DOHH2 (cell line): ENCODE data around the gene PHC3.
"Not testable (repeated sequence)": the region's sequence is repeated elsewhere in the genome, so short reads cannot be mapped to it uniquely, and the experiment has no call there.

Source experiments
- H3F3A ChIP-seq: fragments of 200-600 bp; sonication (generic), shearing (Covaris generic); 2 replicates; pipeline ENCODE4 v1.6.0; 2016; ENCODE audit warnings: antibody characterized with exemption, mild to moderate bottlenecking; ENCODE audit not compliant: control insufficient read depth, insufficient read depth
- H3K27ac ChIP-seq: fragments of 200-600 bp; sonication (generic); 2 replicates; pipeline ENCODE4 v1.5.1; 2014; ENCODE audit warnings: low read depth, mild to moderate bottlenecking, low read length, moderate library complexity
- H3K27me3 ChIP-seq: fragments of 200-600 bp; sonication (generic); 2 replicates; pipeline ENCODE4 v1.6.1; 2014; ENCODE audit warnings: mild to moderate bottlenecking, low read length, mixed read lengths; ENCODE audit not compliant: control insufficient read depth
- H3K36me3 ChIP-seq: fragments of 200-600 bp; sonication (generic); 2 replicates; pipeline ENCODE4 v1.6.1; 2014; ENCODE audit warnings: mild to moderate bottlenecking, low read length, moderate library complexity, mixed read lengths; ENCODE audit not compliant: control insufficient read depth
- H3K4me1 ChIP-seq: fragments of 200-600 bp; sonication (generic); 2 replicates; pipeline ENCODE4 v1.6.1; 2014; ENCODE audit warnings: mild to moderate bottlenecking, low read length, mixed read lengths; ENCODE audit not compliant: control insufficient read depth
- H3K4me2 ChIP-seq: fragments of 200-600 bp; sonication (generic); 2 replicates; pipeline ENCODE4 v1.6.0; 2014; ENCODE audit warnings: mild to moderate bottlenecking, low read length, moderate library complexity
- H3K4me3 ChIP-seq: fragments of 200-600 bp; sonication (generic); 2 replicates; pipeline ENCODE4 v1.5.1; 2014; ENCODE audit warnings: mild to moderate bottlenecking, low read length, mixed read lengths
- H3K79me2 ChIP-seq: fragments of 200-600 bp; sonication (generic); 2 replicates; pipeline ENCODE4 v1.6.1; 2014; ENCODE audit warnings: mild to moderate bottlenecking, low read length, mixed read lengths; ENCODE audit not compliant: control insufficient read depth
- H3K9me2 ChIP-seq: fragments of 200-600 bp; sonication (generic); replicated peaks from 2 replicates; pipeline ENCODE4 v1.6.1; 2014; ENCODE audit warnings: mild to moderate bottlenecking, low read length, mixed read lengths; ENCODE audit not compliant: control insufficient read depth
- H3K9me3 ChIP-seq: fragments of 200-600 bp; sonication (generic); 2 replicates; pipeline ENCODE4 v1.6.1; 2014; ENCODE audit warnings: antibody characterized with exemption, low read length, mixed read lengths; ENCODE audit not compliant: control insufficient read depth, insufficient read depth
- H4K20me1 ChIP-seq: fragments of 200-600 bp; sonication (generic); 2 replicates; pipeline ENCODE4 v1.6.0; 2014; ENCODE audit warnings: low read depth, mild to moderate bottlenecking, antibody characterized with exemption, low read length, moderate library complexity; ENCODE audit not compliant: control insufficient read depth, insufficient read depth
- CTCF ChIP-seq: fragments of 200-600 bp; sonication (generic); IDR thresholded peaks from one replicate; pipeline ENCODE4 v1.5.1; 2014; ENCODE audit warnings: antibody characterized with exemption, mild to moderate bottlenecking, low read depth, low read length; ENCODE audit not compliant: poor library complexity, severe bottlenecking
- EZH2phosphoT487 ChIP-seq: fragments of 200-600 bp; sonication (generic); IDR thresholded peaks from 2 replicates; pipeline ENCODE4 v1.6.1; 2017; ENCODE audit warnings: borderline replicate concordance, mild to moderate bottlenecking, antibody characterized with exemption, low read length, moderate library complexity, mixed read lengths

Gene PHC3

GRCh38 chr3:170220871-170221270, 39.3 kb upstream of the PHC3 start:
- Histone ChIP-seq H3K36me3 (no peaks in the 10 kb centered on the region), H3K9me2 (no peaks in the 10 kb centered on the region), H4K20me1 (no peaks in the 10 kb centered on the region), H3K79me2 (peaks cover 30% of the 10 kb centered on the region), H3K9me3 (0 out of 2 replicates have a peak, but pooled peaks cover 3% of the 10 kb centered on the region), H3F3A (no peaks in the 10 kb centered on the region), H3K27ac (no peak overlapping the region), H3K27me3 (no peaks in the 10 kb centered on the region), H3K4me3 (no peak overlapping the region), H3K4me1 (peaks cover 11% of the 10 kb centered on the region), H3K4me2 (no peak overlapping the region)
- no peak for TF ChIP-seq CTCF
- TF ChIP-seq EZH2phosphoT487 = no peak

- Histone ChIP-seq H3K27ac (no peak overlapping the region), H3K36me3 (no peaks in the 10 kb centered on the region), H3K4me1 (peaks cover 11% of the 10 kb centered on the region), H3F3A (no peaks in the 10 kb centered on the region), H3K4me3 (no peak overlapping the region), H3K27me3 (no peaks in the 10 kb centered on the region), H3K79me2 (peaks cover 23% of the 10 kb centered on the region), H4K20me1 (no peaks in the 10 kb centered on the region), H3K9me3 (0 out of 2 replicates have a peak, but pooled peaks cover 3% of the 10 kb centered on the region), H3K4me2 (no peak overlapping the region), H3K9me2 (no peaks in the 10 kb centered on the region)
- no peak for TF ChIP-seq EZH2phosphoT487
- no peak for TF ChIP-seq CTCF
These were observed 38.3 kb upstream of the PHC3 start for GRCh38 chr3:170219850-170220249.

GRCh38 chr3:170211668-170212067, 30.1 kb upstream of the PHC3 start:
- no peak overlapping the region for H3K27ac ChIP-seq
- no peaks in the 10 kb centered on the region for H3K36me3 ChIP-seq
- H3K4me3 ChIP-seq = no peak overlapping the region
- no peaks in the 10 kb centered on the region for H3K9me3 ChIP-seq
- no peak for TF ChIP-seq EZH2phosphoT487
- no peak for TF ChIP-seq CTCF
- H3F3A ChIP-seq = no peaks in the 10 kb centered on the region
- no peaks in the 10 kb centered on the region for H3K4me1 ChIP-seq
- no peaks in the 10 kb centered on the region for H4K20me1 ChIP-seq
- H3K9me2 ChIP-seq = no peaks in the 10 kb centered on the region
- no peaks in the 10 kb centered on the region for H3K27me3 ChIP-seq
- H3K4me2 ChIP-seq = no peak overlapping the region
- no peaks in the 10 kb centered on the region for H3K79me2 ChIP-seq

GRCh38 chr3:170207717-170208116, 26.2 kb upstream of the PHC3 start:
- Histone ChIP-seq H3K79me2 (no peaks in the 10 kb centered on the region), H3F3A (no peaks in the 10 kb centered on the region), H3K27ac (no peak overlapping the region), H3K4me1 (no peaks in the 10 kb centered on the region), H3K9me2 (no peaks in the 10 kb centered on the region), H3K4me3 (no peak overlapping the region), H3K9me3 (no peaks in the 10 kb centered on the region), H4K20me1 (no peaks in the 10 kb centered on the region), H3K36me3 (no peaks in the 10 kb centered on the region), H3K4me2 (no peak overlapping the region), H3K27me3 (no peaks in the 10 kb centered on the region)
- TF ChIP-seq EZH2phosphoT487 = no peak
- TF ChIP-seq CTCF = no peak

- H3K36me3 ChIP-seq, H3K79me2 ChIP-seq, H3K9me3 ChIP-seq, H3F3A ChIP-seq, H4K20me1 ChIP-seq, H3K27ac ChIP-seq, H3K9me2 ChIP-seq, H3K4me1 ChIP-seq, H3K4me3 ChIP-seq, H3K4me2 ChIP-seq, H3K27me3 ChIP-seq: not testable (repeated sequence)
These were observed 24.7 kb upstream of the PHC3 start for GRCh38 chr3:170206164-170206762.
